ENCODE measurements around the gene PCGF5. TPM values are rescaled to one million over a fixed set of nuclear protein-coding genes. Genes with fewer than 3 reads are reported as not detected.

PCGF5 gene
- total RNA-seq, 4 donors from 2014 or later = 47.8 to 63.7 (median 55.0) TPM

GRCh38 chr10:91188889-91189288 lies 31.6 kb upstream of the PCGF5 start:
- Histone ChIP-seq H3K27me3 (no peaks in the 10 kb centered on the region), H3K36me3 (no peaks in the 10 kb centered on the region), H3K9me3 (no peaks in the 10 kb centered on the region), H3K4me3 (replicated peaks in 1 of 3) (no peak overlapping the region), H3K27ac (no peak overlapping the region), H3K4me1 (peaks cover 0 to 11% of the 10 kb centered on the region in 2 donors)
- intact Hi-C loops (cut with DNase I) = no loop called here
- DNase-seq = no peak
- no peak for TF ChIP-seq CTCF (IDR thresholded peaks at IDR 0.05)
- no peak for TF ChIP-seq POLR2A (IDR thresholded peaks at IDR 0.05)

GRCh38 chr10:91190388-91190870 lies 30.0 kb upstream of the PCGF5 start:
- 91 to 100% methylated on average over 1 of the region's 1 CpG for WGBS, 2 donors

GRCh38 chr10:91190876-91191583 lies 29.4 kb upstream of the PCGF5 start:
- TF ChIP-seq POLR2A (IDR thresholded peaks at IDR 0.05) (no peak), CTCF (IDR thresholded peaks at IDR 0.05) (no peak)
- WGBS, 2 donors = 89% methylated on average over 2 of the region's 2 CpGs

More at GRCh38 chr10:91190388-91190870, 30.0 kb upstream of the PCGF5 start:
- no peak overlapping the region for H3K4me3 ChIP-seq (replicated peaks in 1 of 3)
- H3K4me1 ChIP-seq = peaks cover 0 to 4% of the 10 kb centered on the region in 2 donors
- no peaks in the 10 kb centered on the region for H3K36me3 ChIP-seq
- intact Hi-C loops (cut with DNase I) = no loop called here
- DNase-seq = no peak
- TF ChIP-seq POLR2A (IDR thresholded peaks at IDR 0.05) (no peak), CTCF (IDR thresholded peaks at IDR 0.05) (no peak)
- H3K27me3 ChIP-seq = no peaks in the 10 kb centered on the region
- H3K27ac ChIP-seq = no peak overlapping the region
- H3K9me3 ChIP-seq = no peaks in the 10 kb centered on the region

DNA sequence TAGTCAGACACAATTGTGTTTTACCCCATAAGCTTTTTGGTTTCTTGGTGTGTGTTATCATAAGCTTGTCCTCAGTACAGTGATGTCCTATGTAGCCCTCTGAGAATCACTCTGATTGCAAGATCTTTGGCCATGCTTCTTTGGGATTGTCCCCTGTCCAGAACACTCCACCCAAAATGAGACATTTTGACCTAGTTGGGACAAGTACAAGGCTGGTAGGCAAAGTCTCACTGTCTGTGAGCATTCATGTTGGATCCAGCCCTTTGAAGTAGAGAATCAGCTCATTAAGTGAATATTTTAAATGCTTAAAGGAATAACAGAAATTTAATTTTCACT lies 28.9 kb upstream of the PCGF5 start:
- no peak for TF ChIP-seq POLR2A (IDR thresholded peaks at IDR 0.05)
- TF ChIP-seq CTCF (IDR thresholded peaks at IDR 0.05) = no peak
- DNase-seq = no peak
- intact Hi-C loops (cut with DNase I) = no loop called here
- no peaks in the 10 kb centered on the region for H3K9me3 ChIP-seq
- H3K27ac ChIP-seq = no peak overlapping the region
- H3K4me3 ChIP-seq (replicated peaks in 1 of 3) = no peak overlapping the region
- no peaks in the 10 kb centered on the region for H3K27me3 ChIP-seq
- no peaks in the 10 kb centered on the region for H3K4me1 ChIP-seq
- no peaks in the 10 kb centered on the region for H3K36me3 ChIP-seq

More at GRCh38 chr10:91190876-91191583, 29.4 kb upstream of the PCGF5 start:
- H3K27me3 ChIP-seq = no peaks in the 10 kb centered on the region
- H3K9me3 ChIP-seq = no peaks in the 10 kb centered on the region
- H3K4me1 ChIP-seq = no peaks in the 10 kb centered on the region
- no peak overlapping the region for H3K4me3 ChIP-seq (replicated peaks in 1 of 3)
- H3K36me3 ChIP-seq = no peaks in the 10 kb centered on the region
- DNase-seq = no peak
- no peak overlapping the region for H3K27ac ChIP-seq
- intact Hi-C loops (cut with DNase I) = no loop called here

- Histone ChIP-seq H3K4me1 (peaks cover 0 to 4% of the 10 kb centered on the region in 2 donors), H3K9me3 (no peaks in the 10 kb centered on the region), H3K36me3 (no peaks in the 10 kb centered on the region), H3K4me3 (replicated peaks in 1 of 3) (no peak overlapping the region), H3K27me3 (no peaks in the 10 kb centered on the region), H3K27ac (no peak overlapping the region)
- intact Hi-C loops (cut with DNase I) = no loop called here
- 91% methylated on average over 2 of the region's 2 CpGs for WGBS, 2 donors
- DNase-seq = no peak
- TF ChIP-seq POLR2A (IDR thresholded peaks at IDR 0.05) (no peak), CTCF (IDR thresholded peaks at IDR 0.05) (no peak)
These were observed 25.8 kb upstream of the PCGF5 start for GRCh38 chr10:91194497-91195179.

All from thyroid gland (tissue), 4 donors.